HCT116 (cell line): ENCODE measurements around the gene TCEA3. TPM values are rescaled to one million over a fixed set of nuclear protein-coding genes. Genes with fewer than 3 reads are reported as not detected.

Source experiments
- ATAC-seq: fragments of 200-7000 bp; cut with Tn5 transposase; 2 replicates; pipeline ENCODE4 v1.9.1; 2020; ENCODE audit warnings: mild to moderate bottlenecking, moderate library complexity
- BruUV-seq: library from RNA; stranded (reverse); fragments of 400-500 nt; replicated peaks from 2 replicates; lab custom pipeline; 2021; lab: Mats Ljungman, UMichigan
- CTCF ChIA-PET: fragments of 300-600 bp; sonication (Branson Sonifier 250); formaldehyde crosslinking; loops from one replicate; lab custom pipeline; 2021; ENCODE audit warnings: antibody characterized with exemption; lab: Charles Lee
- POLR2A ChIA-PET: fragments of 300-600, 350-600 bp; sonication (Branson Sonifier 250); formaldehyde crosslinking; loops from one replicate; lab custom pipeline; 2021; ENCODE audit warnings: antibody characterized with exemption; lab: Charles Lee
- RAD21 ChIA-PET, 2 experiments: fragments of 300-600 bp; sonication (Branson Sonifier 250); formaldehyde crosslinking; loops; one replicate each; lab custom pipeline; 2023; ENCODE audit warnings: low total read pairs in 2 of 2; ENCODE audit not compliant: uncharacterized antibody in 2 of 2, unreplicated experiment in 2 of 2, low non-redundant PET in 1 of 2; lab: Charles Lee
- DNase-seq: peaks from one replicate; pipeline ENCODE4 v3.0.0-alpha.2; 2010; ENCODE audit warnings: low read depth, low spot score
- H2AFZ ChIP-seq: fragments of 200-600 bp; shearing (Covaris generic), sonication (generic); 2 replicates; pipeline ENCODE4 v1.6.1; 2017; ENCODE audit warnings: low read depth, mixed run types, mixed read lengths, antibody characterized with exemption, low read length; ENCODE audit not compliant: poor library complexity, severe bottlenecking
- H3K27ac ChIP-seq: 2 replicates; pipeline ENCODE4 v1.5.1; 2012; ENCODE audit warnings: low read depth, low read length
- H3K27me3 ChIP-seq: fragments of 200-600 bp; sonication (generic); 2 replicates; pipeline ENCODE4 v1.6.1; 2016; ENCODE audit warnings: mixed run types, low read length, mixed read lengths; ENCODE audit not compliant: insufficient read depth
- H3K36me3 ChIP-seq, 2 experiments: fragments of 200-500 bp in 1 of 2; fragments of 200-600 bp in 1 of 2; sonication (Bioruptor generic) in 1 of 2; sonication (generic) in 1 of 2; 2 replicates each; pipeline versions ENCODE4 v1.5.1 to v1.6.1; 2014 to 2016; ENCODE audit warnings: low read length in 2 of 2, inconsistent platforms in 1 of 2, mixed read lengths in 1 of 2, mixed run types in 1 of 2; ENCODE audit not compliant: insufficient read depth in 2 of 2, control insufficient read depth in 1 of 2
- H3K4me1 ChIP-seq, 2 experiments: fragments of 200-600 bp in 1 of 2; sonication (generic) in 1 of 2; 2 replicates each; pipeline versions ENCODE4 v1.5.1 to v1.6.1; 2012 to 2017; ENCODE audit warnings: low read length in 2 of 2, inconsistent platforms in 1 of 2, mild to moderate bottlenecking in 1 of 2, mixed read lengths in 1 of 2, mixed run types in 1 of 2, moderate library complexity in 1 of 2; ENCODE audit not compliant: insufficient read depth in 2 of 2, control insufficient read depth in 1 of 2
- H3K4me2 ChIP-seq: fragments of 200-600 bp; sonication (generic); 2 replicates; pipeline ENCODE4 v1.6.1; 2017; ENCODE audit warnings: mixed run types, low read length, mixed read lengths
- H3K4me3 ChIP-seq, 2 experiments: fragments of 200-600 bp in 1 of 2; sonication (generic) in 1 of 2; replicated peaks in 1 of 2; 2 replicates each; pipeline ENCODE4 v1.5.1; 2011 to 2016; ENCODE audit warnings: low read length in 2 of 2, control low read depth in 1 of 2, low read depth in 1 of 2, mild to moderate bottlenecking in 1 of 2, mixed read lengths in 1 of 2, mixed run types in 1 of 2
- H3K79me2 ChIP-seq: fragments of 200-600 bp; sonication (generic); 2 replicates; pipeline ENCODE4 v1.6.1; 2017; ENCODE audit warnings: mild to moderate bottlenecking, mixed run types, low read length, moderate library complexity, mixed read lengths; ENCODE audit not compliant: insufficient read depth
- H3K9ac ChIP-seq: fragments of 200-600 bp; sonication (generic); 2 replicates; pipeline ENCODE4 v1.6.1; 2016; ENCODE audit warnings: low read length, mixed read lengths
- H3K9me2 ChIP-seq: fragments of 200-600 bp; sonication (generic), shearing (Covaris generic); 2 replicates; pipeline ENCODE4 v1.6.1; 2017; ENCODE audit warnings: mixed run types, mild to moderate bottlenecking, moderate library complexity; ENCODE audit not compliant: insufficient read depth
- H3K9me3 ChIP-seq, 2 experiments: fragments of 200-500 bp in 1 of 2; fragments of 200-600 bp in 1 of 2; sonication (Bioruptor generic) in 1 of 2; sonication (generic) in 1 of 2; 2 replicates each; pipeline ENCODE4 v1.6.1; 2014 to 2017; ENCODE audit warnings: low read length in 2 of 2, mixed read lengths in 2 of 2, inconsistent platforms in 1 of 2, low read depth in 1 of 2, mild to moderate bottlenecking in 1 of 2, mixed run types in 1 of 2, moderate library complexity in 1 of 2; ENCODE audit not compliant: control insufficient read depth in 1 of 2, insufficient read depth in 1 of 2
- H4K20me1 ChIP-seq: fragments of 200-600 bp; sonication (generic), shearing (Covaris generic); 2 replicates; pipeline ENCODE4 v1.6.1; 2017; ENCODE audit warnings: mixed run types, mild to moderate bottlenecking, moderate library complexity; ENCODE audit not compliant: insufficient read depth
- CBX3 ChIP-seq: IDR thresholded peaks from 2 replicates; pipeline ENCODE4 v1.6.1; 2012; ENCODE audit warnings: low read depth
- CEBPB ChIP-seq: IDR thresholded peaks from 2 replicates; pipeline ENCODE4 v1.6.1; 2012; ENCODE audit warnings: low read depth
- EGR1 ChIP-seq: IDR thresholded peaks from 2 replicates; pipeline ENCODE4 v1.6.1; 2012; ENCODE audit warnings: low read depth
- ELF1 ChIP-seq: IDR thresholded peaks from 2 replicates; pipeline ENCODE4 v1.6.1; 2012; ENCODE audit warnings: low read depth, borderline replicate concordance
- FOSL1 ChIP-seq: IDR thresholded peaks from 2 replicates; pipeline ENCODE4 v1.6.1; 2012; ENCODE audit warnings: low read depth
- SIN3A ChIP-seq: IDR thresholded peaks from 2 replicates; pipeline ENCODE4 v1.6.1; 2012; ENCODE audit warnings: low read depth
- SRF ChIP-seq: IDR thresholded peaks from 2 replicates; pipeline ENCODE4 v1.6.1; 2012; ENCODE audit warnings: low read depth
- TCF7L2 ChIP-seq: IDR thresholded peaks from 2 replicates; pipeline ENCODE4 v1.7.0; 2011; ENCODE audit warnings: borderline replicate concordance, inconsistent platforms; ENCODE audit not compliant: insufficient read depth, insufficient read length; ENCODE audit errors: extremely low read depth
- ZFX ChIP-seq: fragments of 450-650 bp; IDR thresholded peaks from 2 replicates; pipeline ENCODE4 v1.6.1; 2017
- ZNF274 ChIP-seq: fragments of 200-500 bp; sonication (Bioruptor generic); IDR thresholded peaks from 2 replicates; pipeline ENCODE4 v1.6.1; 2014; ENCODE audit warnings: mild to moderate bottlenecking, low read depth, low read length, inconsistent platforms
- intact Hi-C: fragments of 100-400 bp; cut with micrococcal nuclease; formaldehyde crosslinking; loops from 2 replicates; pipeline ENCODE4 v1.10.0; 2022
- total RNA-seq: library from RNA; stranded (reverse); gene quantifications from one replicate; pipeline ENCODE4 v1.2.1, GENCODE V29; 2021; ENCODE audit not compliant: unreplicated experiment
- TF ChIP-seq, protein P1 (sequence below): IDR thresholded peaks from 2 replicates; pipeline ENCODE4 v1.6.1; 2011; ENCODE audit warnings: mild to moderate bottlenecking, low read length, moderate library complexity; ENCODE audit not compliant: insufficient replicate concordance; ENCODE audit errors: extremely low read depth
- TF ChIP-seq, protein P2 (sequence below): IDR thresholded peaks from 2 replicates; pipeline ENCODE4 v1.6.1; 2012

Gene TCEA3
- total RNA-seq, 1 experiment from 2014 or later: 3.7 TPM

DNA sequence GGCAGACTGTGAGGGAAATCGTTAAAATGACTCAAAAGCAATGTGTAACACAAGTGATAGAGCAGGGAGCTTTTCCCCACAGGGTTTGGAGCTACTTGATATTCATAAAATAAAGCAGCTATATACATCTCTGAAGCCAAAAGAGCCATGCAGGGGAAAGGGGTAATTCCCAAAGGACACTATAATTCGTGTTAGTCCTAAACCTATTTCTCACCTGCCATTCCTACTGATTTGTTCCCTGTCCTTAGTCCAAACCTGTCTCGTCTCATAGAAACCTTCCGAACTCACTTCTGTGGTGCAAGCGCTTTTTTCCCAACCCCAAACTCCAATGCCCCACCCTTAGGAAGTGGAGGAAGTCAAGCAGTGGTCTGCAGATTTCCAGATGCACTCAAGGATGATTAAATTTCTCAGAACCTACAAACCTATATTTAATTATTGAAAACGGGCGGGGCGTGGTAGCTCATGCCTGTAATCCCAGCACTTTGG is 79.5 kb downstream of the TCEA3 start:
- H3K36me3 ChIP-seq: peaks cover 0 to 5% of the 10 kb centered on the region in 2 experiments; a peak in 1 of 4 replicates
- no peaks in the 10 kb centered on the region for H3K9me2 ChIP-seq
- ChIA-PET RAD21 (interaction anchor here in 1 of 2 experiments (1.0 to 1.7 kb wide), 2 partner anchors 23 to 58 kb away, joined by 5 to 10 read pairs; no protein-coding TSS in a partner anchor), POLR2A (interaction anchor here (0.8 to 2.4 kb wide), 11 partner anchors 16 to 211 kb away, joined by 3 to 30 read pairs (median 4); partner anchors contain the start of gene ZNF436)
- ATAC-seq (no peak), DNase-seq (no peak)
- TSS peak; percentile 94 for BruUV-seq
- no peaks in the 10 kb centered on the region for H3K27me3 ChIP-seq
- peak overlapping the region; percentile 85 for H3K9ac ChIP-seq
- intact Hi-C loops: loop anchor here (2.0 to 10.0 kb wide), 2 partner anchors 60 to 190 kb away; partner anchors contain the start of gene E2F2
- TF ChIP-seq FOSL1: no peak
- TF ChIP-seq SIN3A: 0 out of 2 replicates have a peak, but pooled peaks have one; percentile 0
- no peak for TF ChIP-seq CEBPB
- TF ChIP-seq, all 23 proteins: peak for 1
- Histone ChIP-seq H3K4me3 (peak overlapping the region; percentile 71 to 76), H4K20me1 (peaks cover 29% of the 10 kb centered on the region; the same call in 1 of the 2 replicates), H3K27ac (peak overlapping the region; percentile 85), H2AFZ (peak overlapping the region; percentile 14), H3K4me2 (peak overlapping the region; percentile 90), H3K9me3 (no peaks in the 10 kb centered on the region), H3K79me2 (peaks cover 40% of the 10 kb centered on the region), H3K4me1 (peaks cover 11 to 37% of the 10 kb centered on the region in 2 experiments)
- CTCF ChIA-PET: interaction anchor here (1.0 to 1.7 kb wide), 2 partner anchors 59 to 152 kb away, joined by 3 to 12 read pairs; no protein-coding TSS in a partner anchor

DNA sequence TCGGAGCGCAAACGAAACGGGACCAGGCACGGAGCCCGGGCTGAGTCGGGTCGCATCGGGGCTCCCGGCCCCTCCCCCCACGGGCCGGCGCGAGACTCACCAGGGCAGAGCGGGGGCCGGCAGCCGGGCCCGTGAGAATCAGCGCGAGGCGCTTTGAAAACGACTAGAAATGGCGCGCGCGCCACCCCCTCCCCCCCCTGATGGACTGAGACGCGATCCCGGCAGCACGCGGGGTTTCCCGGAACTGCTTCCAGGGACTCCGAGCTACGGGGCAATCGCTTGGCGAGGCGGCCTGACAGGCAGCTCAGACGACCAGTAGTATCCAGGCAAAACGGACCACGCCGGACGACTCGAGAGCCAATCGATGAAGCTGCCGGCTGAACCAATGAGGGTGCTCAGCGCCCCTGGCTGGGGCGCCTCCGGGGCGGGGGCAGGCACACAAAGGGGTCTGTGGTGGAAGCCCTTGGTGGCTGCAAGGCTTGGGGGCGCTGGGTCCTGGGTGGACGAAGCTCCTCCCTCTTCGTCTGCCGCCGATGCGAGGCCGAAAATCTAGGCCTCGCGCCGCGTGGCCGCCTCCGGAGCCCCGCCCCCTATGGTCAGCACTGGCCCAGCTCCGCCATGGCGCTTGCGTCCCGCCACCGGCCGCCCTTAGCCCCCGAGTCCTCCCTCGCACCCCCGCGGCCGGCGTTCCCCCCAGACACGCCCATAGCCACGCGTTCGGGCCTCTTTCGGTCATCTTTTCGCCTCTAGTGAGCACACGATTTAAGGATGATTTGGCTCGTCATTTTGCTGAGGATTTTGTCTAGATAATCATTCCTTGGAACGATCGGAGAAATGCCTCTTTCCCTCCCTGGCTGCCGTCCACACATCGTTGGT is 80.2 kb downstream of the TCEA3 start, which contains the start of gene HNRNPR:
HNRNPR (minus strand) TSS at position 174 of the 876 bp plus-strand sequence. CDS start 3,276 bp downstream, outside the sequence.
- ChIA-PET RAD21 (interaction anchor here (0.7 to 1.7 kb wide), 5 partner anchors 24 to 311 kb away, joined by 3 to 15 read pairs (median 5); no protein-coding TSS in a partner anchor), POLR2A (interaction anchor here (0.7 to 2.4 kb wide), 25 partner anchors 10 to 907 kb away, joined by 3 to 30 read pairs (median 4); partner anchors contain the start of genes ASAP3, E2F2, LACTBL1 and ZNF436), CTCF (interaction anchor here (0.7 to 1.7 kb wide), 4 partner anchors 24 to 152 kb away, joined by 3 to 12 read pairs (median 6); no protein-coding TSS in a partner anchor)
- intact Hi-C loops: loop anchor here (2.0 to 10.0 kb wide), 2 partner anchors 60 to 190 kb away; partner anchors contain the start of gene E2F2
- peak within 1 kb of the TSS; percentile 85 for H3K27ac ChIP-seq
- peak within 1 kb of the TSS; percentile 85 for H3K9ac ChIP-seq
- peaks cover 11 to 37% of the 10 kb centered on the region in 2 experiments for H3K4me1 ChIP-seq
- no peaks in the 10 kb centered on the region for H3K9me2 ChIP-seq
- H3K4me3 ChIP-seq: peak within 1 kb of the TSS; percentile 71 to 76
- peaks cover 36% of the 10 kb centered on the region; the same call in 1 of the 2 replicates for H4K20me1 ChIP-seq
- H3K27me3 ChIP-seq: no peaks in the 10 kb centered on the region
- no peaks in the 10 kb centered on the region for H3K9me3 ChIP-seq
- H3K36me3 ChIP-seq: peaks cover 0 to 6% of the 10 kb centered on the region in 2 experiments; a peak in 1 of 4 replicates
- ATAC-seq: peak; percentile 96
- H2AFZ ChIP-seq: peak within 1 kb of the TSS; percentile 14
- H3K4me2 ChIP-seq: peak within 1 kb of the TSS; percentile 90
- BruUV-seq: no TSS peak
- H3K79me2 ChIP-seq: peaks cover 47% of the 10 kb centered on the region
- peak; percentile 100 for DNase-seq
- TF ChIP-seq, protein P1, sequence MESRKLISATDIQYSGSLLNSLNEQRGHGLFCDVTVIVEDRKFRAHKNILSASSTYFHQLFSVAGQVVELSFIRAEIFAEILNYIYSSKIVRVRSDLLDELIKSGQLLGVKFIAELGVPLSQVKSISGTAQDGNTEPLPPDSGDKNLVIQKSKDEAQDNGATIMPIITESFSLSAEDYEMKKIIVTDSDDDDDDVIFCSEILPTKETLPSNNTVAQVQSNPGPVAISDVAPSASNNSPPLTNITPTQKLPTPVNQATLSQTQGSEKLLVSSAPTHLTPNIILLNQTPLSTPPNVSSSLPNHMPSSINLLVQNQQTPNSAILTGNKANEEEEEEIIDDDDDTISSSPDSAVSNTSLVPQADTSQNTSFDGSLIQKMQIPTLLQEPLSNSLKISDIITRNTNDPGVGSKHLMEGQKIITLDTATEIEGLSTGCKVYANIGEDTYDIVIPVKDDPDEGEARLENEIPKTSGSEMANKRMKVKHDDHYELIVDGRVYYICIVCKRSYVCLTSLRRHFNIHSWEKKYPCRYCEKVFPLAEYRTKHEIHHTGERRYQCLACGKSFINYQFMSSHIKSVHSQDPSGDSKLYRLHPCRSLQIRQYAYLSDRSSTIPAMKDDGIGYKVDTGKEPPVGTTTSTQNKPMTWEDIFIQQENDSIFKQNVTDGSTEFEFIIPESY: peak; percentile 25
- TF ChIP-seq ZNF274 (no peak), ELF1 (peak; percentile 68; the same call in 1 of the 2 replicates), ZFX (peak; percentile 89), TCF7L2 (peak; percentile 11), CBX3 (peak; percentile 77; the same call in 1 of the 2 replicates), SRF (peak; percentile 35; the same call in 1 of the 2 replicates), EGR1 (peak; percentile 76), SIN3A (peak; percentile 79; the same call in 1 of the 2 replicates)
- TF ChIP-seq, protein P2, sequence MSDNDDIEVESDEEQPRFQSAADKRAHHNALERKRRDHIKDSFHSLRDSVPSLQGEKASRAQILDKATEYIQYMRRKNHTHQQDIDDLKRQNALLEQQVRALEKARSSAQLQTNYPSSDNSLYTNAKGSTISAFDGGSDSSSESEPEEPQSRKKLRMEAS: peak; percentile 94
